Keratinocyte (primary cell): ENCODE measurements around the gene COQ8A. TPM values are rescaled to one million over a fixed set of nuclear protein-coding genes. Genes with fewer than 3 reads are reported as not detected.

Experiments used
- DNase-seq: peaks from one replicate; pipeline ENCODE4 v3.0.0-alpha.2; 2011; ENCODE audit warnings: low read depth, missing footprints, low spot score
- FAIRE-seq: peaks from 2 replicates; lab custom pipeline; 2011; peaks lifted over from hg19 to GRCh38; lab: Jason Lieb, UNC
- H2AFZ ChIP-seq: 2 replicates; pipeline ENCODE4 v1.6.0; 2012; ENCODE audit warnings: low read length, control low read depth, inconsistent platforms; ENCODE audit not compliant: control insufficient read depth
- H3K27ac ChIP-seq: 2 replicates; pipeline ENCODE4 v1.5.1; 2011; ENCODE audit warnings: low read length; ENCODE audit not compliant: control insufficient read depth, insufficient read depth
- H3K27me3 ChIP-seq: 3 replicates; pipeline ENCODE4 v1.6.0; 2011; ENCODE audit warnings: low read length; ENCODE audit not compliant: control insufficient read depth, insufficient read depth; ENCODE audit errors: extremely low read depth
- H3K36me3 ChIP-seq, 2 experiments: 2 replicates in 1 of 2; 3 replicates in 1 of 2; pipeline ENCODE4 v1.5.1; 2011; ENCODE audit warnings: low read length in 2 of 2, mild to moderate bottlenecking in 1 of 2; ENCODE audit not compliant: control insufficient read depth in 2 of 2, insufficient read depth in 2 of 2; ENCODE audit errors: extremely low read depth in 1 of 2
- H3K4me1 ChIP-seq: 3 replicates; pipeline ENCODE4 v1.5.1; 2011; ENCODE audit warnings: low read length; ENCODE audit not compliant: control insufficient read depth, insufficient read depth; ENCODE audit errors: extremely low read depth
- H3K4me2 ChIP-seq: 3 replicates; pipeline ENCODE4 v1.6.0; 2011; ENCODE audit warnings: low read depth, low read length; ENCODE audit not compliant: control insufficient read depth, insufficient read depth; ENCODE audit errors: extremely low read depth
- H3K4me3 ChIP-seq, 3 experiments: fragments of 200-600 bp in 1 of 3; sonication (generic) in 1 of 3; 2 replicates in 2 of 3; 3 replicates in 1 of 3; pipeline ENCODE4 v1.5.1; 2011 to 2016; ENCODE audit warnings: low read length in 3 of 3, mild to moderate bottlenecking in 3 of 3, control low read depth in 2 of 3, inconsistent platforms in 1 of 3, low read depth in 1 of 3, mixed read lengths in 1 of 3, mixed run types in 1 of 3, moderate library complexity in 1 of 3; ENCODE audit not compliant: control insufficient read depth in 2 of 3, insufficient read depth in 2 of 3; ENCODE audit errors: extremely low read depth in 1 of 3
- H3K79me2 ChIP-seq: 2 replicates; pipeline ENCODE4 v1.6.0; 2012; ENCODE audit warnings: low read length; ENCODE audit not compliant: control insufficient read depth, insufficient read depth
- H3K9ac ChIP-seq: 3 replicates; pipeline ENCODE4 v1.6.0; 2011; ENCODE audit warnings: low read length; ENCODE audit not compliant: control insufficient read depth, insufficient read depth; ENCODE audit errors: extremely low read depth
- H3K9me1 ChIP-seq: 3 replicates; pipeline ENCODE4 v1.6.0; 2011; ENCODE audit warnings: low read length; ENCODE audit not compliant: control insufficient read depth, insufficient read depth; ENCODE audit errors: extremely low read depth
- H3K9me3 ChIP-seq: 2 replicates; pipeline ENCODE4 v1.5.1; 2012; ENCODE audit warnings: low read depth, low read length; ENCODE audit not compliant: control insufficient read depth
- H4K20me1 ChIP-seq: 3 replicates; pipeline ENCODE4 v1.6.0; 2011; ENCODE audit warnings: low read length; ENCODE audit not compliant: control insufficient read depth, insufficient read depth; ENCODE audit errors: extremely low read depth
- EZH2 ChIP-seq: IDR thresholded peaks from one replicate; pipeline ENCODE4 v1.6.1; 2012; ENCODE audit warnings: inconsistent platforms, mild to moderate bottlenecking, low read length, moderate library complexity
- dilution Hi-C: fragments of 300-500 bp; cut with MboI; formaldehyde crosslinking; loops from one replicate; pipeline ENCODE4 v1.7.0; 2020; ENCODE audit warnings: low sequenced_read_pairs; ENCODE audit not compliant: extremely low pct_ligation_motif_present
- polyA plus RNA-seq, 5 experiments: library from polyadenylated mRNA; depleted of rRNA in 3 of 5; stranded (reverse) in 3 of 5; stranded (forward) in 1 of 5; unstranded in 1 of 5; fragments of >200 nt; gene quantifications; 1 replicate in 1 of 5; 2 replicates in 3 of 5; 3 replicates in 1 of 5; pipeline versions ENCODE4 v1.2.1 to v1.2.3, GENCODE V29; 2011 to 2012; ENCODE audit warnings: missing spikeins in 2 of 5, low read depth in 1 of 5, low replicate concordance in 1 of 5
- TF ChIP-seq, protein P1 (sequence below), 3 experiments: IDR thresholded peaks in 1 of 3; conservative IDR thresholded peaks in 1 of 3; optimal IDR thresholded peaks in 1 of 3; 2 replicates in 2 of 3; 3 replicates in 1 of 3; pipeline versions ENCODE3 to v1.5.1; 2011; ENCODE audit warnings: low read length in 3 of 3, mild to moderate bottlenecking in 3 of 3, moderate library complexity in 2 of 3, control low read depth in 1 of 3, inconsistent platforms in 1 of 3; ENCODE audit not compliant: insufficient read depth in 2 of 3; ENCODE audit errors: extremely low read depth in 1 of 3

The COQ8A gene
- polyA plus RNA-seq, 1 donor (not counting 4 experiments of a cell fraction or from before 2014, with no cell fraction given), result 3.8 TPM

GRCh38 chr1:226964611-226965486, 24.8 kb downstream of the COQ8A start:
- H3K79me2 ChIP-seq, result no peaks in the 10 kb centered on the region
- H4K20me1 ChIP-seq, result no peaks in the 10 kb centered on the region
- no peak overlapping the region for H3K4me3 ChIP-seq
- FAIRE-seq, result no peak
- no peak overlapping the region for H3K27ac ChIP-seq
- no peak for TF ChIP-seq EZH2
- TF ChIP-seq, protein P1, sequence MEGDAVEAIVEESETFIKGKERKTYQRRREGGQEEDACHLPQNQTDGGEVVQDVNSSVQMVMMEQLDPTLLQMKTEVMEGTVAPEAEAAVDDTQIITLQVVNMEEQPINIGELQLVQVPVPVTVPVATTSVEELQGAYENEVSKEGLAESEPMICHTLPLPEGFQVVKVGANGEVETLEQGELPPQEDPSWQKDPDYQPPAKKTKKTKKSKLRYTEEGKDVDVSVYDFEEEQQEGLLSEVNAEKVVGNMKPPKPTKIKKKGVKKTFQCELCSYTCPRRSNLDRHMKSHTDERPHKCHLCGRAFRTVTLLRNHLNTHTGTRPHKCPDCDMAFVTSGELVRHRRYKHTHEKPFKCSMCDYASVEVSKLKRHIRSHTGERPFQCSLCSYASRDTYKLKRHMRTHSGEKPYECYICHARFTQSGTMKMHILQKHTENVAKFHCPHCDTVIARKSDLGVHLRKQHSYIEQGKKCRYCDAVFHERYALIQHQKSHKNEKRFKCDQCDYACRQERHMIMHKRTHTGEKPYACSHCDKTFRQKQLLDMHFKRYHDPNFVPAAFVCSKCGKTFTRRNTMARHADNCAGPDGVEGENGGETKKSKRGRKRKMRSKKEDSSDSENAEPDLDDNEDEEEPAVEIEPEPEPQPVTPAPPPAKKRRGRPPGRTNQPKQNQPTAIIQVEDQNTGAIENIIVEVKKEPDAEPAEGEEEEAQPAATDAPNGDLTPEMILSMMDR (optimal IDR thresholded peaks at IDR 0.05 in 1 of 3, IDR thresholded peaks at IDR 0.05 in 1 of 3, conservative IDR thresholded peaks at IDR 0.05 in 1 of 3; ENCODE audit: extremely low read depth in 1 of 3, insufficient read depth in 2 of 3, low read length in 3 of 3), result no peak
- no peaks in the 10 kb centered on the region for H3K4me1 ChIP-seq
- H3K9ac ChIP-seq, result no peak overlapping the region
- H3K9me1 ChIP-seq, result no peaks in the 10 kb centered on the region
- H2AFZ ChIP-seq, result no peak overlapping the region
- H3K9me3 ChIP-seq, result no peaks in the 10 kb centered on the region
- DNase-seq, result no peak
- no peak overlapping the region for H3K4me2 ChIP-seq
- dilution Hi-C loops, result no loop called here
- H3K27me3 ChIP-seq, result no peaks in the 10 kb centered on the region
- H3K36me3 ChIP-seq, result no peaks in the 10 kb centered on the region

DNA sequence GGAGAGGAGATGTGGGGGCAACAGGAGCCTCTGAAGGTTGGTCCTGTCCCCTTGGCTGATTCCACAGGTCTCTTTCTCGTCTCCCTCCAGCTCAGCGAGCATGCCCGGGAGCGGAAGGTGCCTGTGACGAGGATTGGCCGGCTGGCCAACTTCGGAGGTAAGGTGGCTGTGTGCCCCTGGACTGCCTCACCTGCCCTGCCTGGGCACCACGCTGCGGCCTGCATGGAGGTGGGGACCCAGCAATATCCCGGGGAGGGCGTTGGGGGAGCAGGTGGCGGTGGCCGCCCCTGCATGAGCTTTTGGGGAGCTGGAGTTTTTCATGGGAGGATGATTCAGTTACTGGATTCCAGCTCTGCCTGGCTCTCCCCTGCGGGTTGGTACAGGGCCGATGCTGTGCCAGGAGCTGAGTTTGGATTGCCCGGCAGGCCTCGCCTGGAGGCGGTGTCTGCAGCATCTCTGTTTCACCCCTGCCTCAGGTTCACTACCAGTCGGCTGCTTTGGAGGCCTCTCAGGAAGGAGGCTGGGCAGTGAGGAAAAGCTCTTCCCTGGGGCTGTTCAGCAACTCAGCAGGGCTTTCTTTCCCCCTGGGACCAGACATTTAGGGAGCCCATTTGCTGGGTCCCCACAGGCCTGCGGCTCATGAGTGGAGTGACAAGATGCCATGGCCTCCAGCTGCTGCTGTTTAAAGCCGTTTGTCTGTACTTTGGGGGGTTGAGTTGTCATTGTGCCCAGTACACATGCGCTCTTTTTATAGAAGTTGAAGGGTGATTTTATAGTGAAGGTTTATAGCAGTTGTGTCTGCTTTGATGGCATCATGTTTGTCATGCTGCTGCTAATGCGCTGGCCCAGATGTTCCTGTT, 25.7 kb downstream of the COQ8A start:
- H3K4me2 ChIP-seq, result no peak overlapping the region
- H3K9me3 ChIP-seq, result no peaks in the 10 kb centered on the region
- no peaks in the 10 kb centered on the region for H3K4me1 ChIP-seq
- H3K79me2 ChIP-seq, result no peaks in the 10 kb centered on the region
- DNase-seq (no peak), FAIRE-seq (no peak)
- H3K9ac ChIP-seq, result no peak overlapping the region
- H3K27ac ChIP-seq, result no peak overlapping the region
- H3K9me1 ChIP-seq, result no peaks in the 10 kb centered on the region
- dilution Hi-C loops, result no loop called here
- TF ChIP-seq, protein P1 (optimal IDR thresholded peaks at IDR 0.05 in 1 of 3, IDR thresholded peaks at IDR 0.05 in 1 of 3, conservative IDR thresholded peaks at IDR 0.05 in 1 of 3; ENCODE audit: extremely low read depth in 1 of 3, insufficient read depth in 2 of 3, low read length in 3 of 3), result no peak
- TF ChIP-seq EZH2, result no peak
- H3K4me3 ChIP-seq, result no peak overlapping the region
- no peaks in the 10 kb centered on the region for H3K36me3 ChIP-seq
- H2AFZ ChIP-seq, result no peak overlapping the region
- H3K27me3 ChIP-seq, result no peaks in the 10 kb centered on the region
- H4K20me1 ChIP-seq, result no peaks in the 10 kb centered on the region
